ENCODE measurements around the gene PSAPL1.

- TF ChIP-seq EP300 (IDR thresholded peaks at IDR 0.05; ENCODE audit: borderline replicate concordance) (no peak), CEBPB (IDR thresholded peaks at IDR 0.05) (no peak), RAD21 (IDR thresholded peaks at IDR 0.05; ENCODE audit: low read depth) (no peak), TEAD4 (IDR thresholded peaks at IDR 0.05) (no peak), CREB1 (IDR thresholded peaks at IDR 0.05; ENCODE audit: low read depth) (no peak), YY1 (IDR thresholded peaks at IDR 0.05; ENCODE audit: low read depth) (no peak), MAX (IDR thresholded peaks at IDR 0.05) (no peak), REST (IDR thresholded peaks at IDR 0.05; ENCODE audit: low read depth) (no peak), NFIC (IDR thresholded peaks at IDR 0.05) (no peak), TAF1 (IDR thresholded peaks at IDR 0.05; ENCODE audit: low read depth) (no peak), EGR1 (IDR thresholded peaks at IDR 0.05) (no peak), TCF12 (IDR thresholded peaks at IDR 0.05; ENCODE audit: low read depth) (no peak)
- TF ChIP-seq, protein P1, sequence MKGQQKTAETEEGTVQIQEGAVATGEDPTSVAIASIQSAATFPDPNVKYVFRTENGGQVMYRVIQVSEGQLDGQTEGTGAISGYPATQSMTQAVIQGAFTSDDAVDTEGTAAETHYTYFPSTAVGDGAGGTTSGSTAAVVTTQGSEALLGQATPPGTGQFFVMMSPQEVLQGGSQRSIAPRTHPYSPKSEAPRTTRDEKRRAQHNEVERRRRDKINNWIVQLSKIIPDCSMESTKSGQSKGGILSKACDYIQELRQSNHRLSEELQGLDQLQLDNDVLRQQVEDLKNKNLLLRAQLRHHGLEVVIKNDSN (IDR thresholded peaks at IDR 0.05): no peak
Observed at GRCh38 chr4:7414046-7414445, 20.7 kb downstream of the PSAPL1 start.
